Neural cell (in vitro differentiated cells): ENCODE data around the gene CNTNAP5.

Experiments used
- CTCF ChIP-seq: fragments of 450-650 bp; IDR thresholded peaks from 2 replicates; pipeline ENCODE4 v1.5.1; 2014; ENCODE audit warnings: antibody characterized with exemption, mild to moderate bottlenecking, moderate library complexity; ENCODE audit not compliant: poor library complexity, severe bottlenecking
- EZH2 ChIP-seq: fragments of 200-600, 300-800 bp; shearing (Covaris generic), sonication (generic); IDR thresholded peaks from 2 replicates; pipeline ENCODE4 v1.6.1; 2014; ENCODE audit warnings: antibody characterized with exemption, low read length, borderline replicate concordance, mild to moderate bottlenecking; ENCODE audit not compliant: insufficient read depth, poor library complexity, severe bottlenecking
- POLR2AphosphoS5 ChIP-seq: IDR thresholded peaks from 2 replicates; pipeline ENCODE4 v1.6.1; 2012
- RAD21 ChIP-seq: fragments of 450-650 bp; conservative IDR thresholded peaks from 2 replicates; pipeline ENCODE4 v1.6.1; 2014; ENCODE audit warnings: antibody characterized with exemption, mild to moderate bottlenecking, moderate library complexity
- REST ChIP-seq: IDR thresholded peaks from 2 replicates; pipeline ENCODE4 v1.6.1; 2012; ENCODE audit warnings: borderline replicate concordance
- SMC3 ChIP-seq: fragments of 450-650 bp; conservative IDR thresholded peaks from 2 replicates; pipeline ENCODE4 v1.6.1; 2014; ENCODE audit warnings: antibody characterized with exemption, mild to moderate bottlenecking, moderate library complexity; ENCODE audit not compliant: poor library complexity
- TAF1 ChIP-seq: IDR thresholded peaks from 2 replicates; pipeline ENCODE4 v1.6.1; 2012; ENCODE audit warnings: low read depth

GRCh38 chr2:124092651-124093050 is 67.6 kb downstream of the CNTNAP5 start:
- TF ChIP-seq POLR2AphosphoS5 (no peak), CTCF (no peak), SMC3 (no peak), REST (no peak), RAD21 (no peak), EZH2 (no peak), TAF1 (no peak)
